Activated CD4-positive, alpha-beta T cell treated with anti-CD3 and anti-CD28 coated beads for 48 hours (primary cell): ENCODE results near the gene GNG7.
A peak's percentile ranks its signal among the peaks of the same experiment; 100 is the strongest.
"Not testable (repeated sequence)": the region's sequence is repeated elsewhere in the genome, so short reads cannot be mapped to it uniquely, and the experiment has no call there.

Experiments used
- DNase-seq: peaks from one replicate; pipeline ENCODE4 v3.0.0-alpha.2; 2020

The GNG7 gene

GRCh38 chr19:2591537-2592291 is 110.8 kb downstream of the GNG7 start:
- no peak for DNase-seq

GRCh38 chr19:2590630-2591399 is 111.7 kb downstream of the GNG7 start:
- no peak for DNase-seq

- no peak for DNase-seq
Observed at GRCh38 chr19:2589441-2589840, 113.1 kb downstream of the GNG7 start.

DNA sequence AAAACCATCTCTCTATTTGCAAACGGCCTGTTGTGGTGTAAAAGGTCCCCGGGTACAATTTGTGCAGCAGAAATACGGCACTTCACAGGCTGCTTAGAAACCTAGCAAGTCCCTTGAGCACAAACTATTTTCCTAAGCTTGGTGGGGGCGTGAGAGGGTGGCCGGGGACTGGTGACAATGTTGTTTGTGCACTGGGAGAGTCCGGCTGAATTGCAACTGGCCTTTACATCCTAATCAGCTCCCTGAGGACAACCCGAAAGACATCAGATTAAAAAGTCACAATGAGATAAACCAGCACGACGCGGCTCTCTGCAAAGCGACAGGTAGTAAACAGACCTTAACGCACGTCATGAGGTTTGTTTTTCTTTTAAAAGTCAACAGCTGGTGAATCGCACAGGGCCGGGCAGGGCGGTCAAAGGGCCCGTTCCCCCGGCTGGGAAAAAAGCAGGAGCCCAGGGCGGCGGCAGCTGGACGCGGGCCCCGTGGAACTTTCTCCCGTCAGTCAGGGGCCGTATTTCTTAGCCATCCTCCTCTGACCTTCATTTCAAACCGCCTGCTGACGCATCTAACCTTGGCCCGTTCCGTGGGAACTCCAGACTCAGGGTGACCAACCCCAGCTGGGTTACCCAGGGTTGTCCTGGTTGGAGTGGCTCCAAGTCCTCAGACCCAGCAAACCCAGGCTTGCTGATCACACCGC is 114.3 kb downstream of the GNG7 start:
- no peak for DNase-seq

DNA sequence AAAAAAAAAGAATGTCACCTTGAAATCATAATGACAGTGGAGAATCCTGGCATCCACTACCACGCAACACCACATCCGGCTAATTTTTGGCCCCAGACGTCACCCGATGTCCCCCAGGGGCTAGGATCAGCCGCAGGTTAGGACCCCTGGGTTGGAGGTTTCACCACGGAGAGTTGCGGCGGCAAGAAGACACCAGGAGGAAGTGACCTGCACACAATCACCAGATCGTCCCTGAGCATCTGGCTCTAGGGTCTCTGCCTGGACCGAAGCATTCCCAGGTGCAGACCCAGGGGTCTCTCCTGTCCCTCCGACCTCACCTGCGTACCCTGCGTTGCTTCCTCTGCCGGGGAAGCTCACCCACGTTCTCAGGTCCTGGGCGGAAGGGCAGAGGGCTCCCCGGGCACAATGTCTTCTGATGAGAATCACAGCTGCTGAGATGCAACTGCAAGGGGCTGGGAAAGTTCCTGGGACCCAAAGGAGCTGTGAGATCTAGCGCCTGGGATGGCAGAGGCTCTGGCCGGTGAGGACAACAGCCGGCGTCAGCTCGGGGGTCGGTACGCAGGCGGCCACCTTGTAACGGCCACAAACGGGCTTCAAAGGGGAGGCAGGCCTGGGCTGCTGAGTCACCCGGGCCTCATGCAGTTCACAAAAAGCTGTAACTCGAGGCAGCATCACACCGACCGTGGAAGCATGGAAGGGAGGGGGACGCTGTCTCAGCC is 115.3 kb downstream of the GNG7 start:
- DNase-seq = no peak

DNA sequence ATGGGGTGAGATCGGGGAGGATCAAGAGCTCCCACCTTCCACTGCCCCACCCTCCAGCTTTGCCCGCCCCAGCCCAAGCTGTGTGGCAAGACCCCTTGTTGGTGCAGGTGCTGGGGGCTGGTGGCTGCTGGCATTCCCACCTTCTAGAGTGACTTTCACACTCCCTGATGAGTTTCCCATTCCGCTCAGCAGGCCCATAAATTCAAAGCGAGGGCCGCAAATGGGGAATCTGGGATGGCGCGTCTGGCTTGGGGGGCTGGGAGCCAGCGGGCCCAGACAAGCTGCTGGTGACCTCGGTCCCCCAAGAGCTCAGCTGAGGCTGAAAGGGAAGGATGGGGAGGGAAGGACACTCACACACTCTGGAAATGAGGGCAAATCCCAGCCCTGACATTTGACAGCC is 116.3 kb downstream of the GNG7 start:
- DNase-seq = no peak

DNA sequence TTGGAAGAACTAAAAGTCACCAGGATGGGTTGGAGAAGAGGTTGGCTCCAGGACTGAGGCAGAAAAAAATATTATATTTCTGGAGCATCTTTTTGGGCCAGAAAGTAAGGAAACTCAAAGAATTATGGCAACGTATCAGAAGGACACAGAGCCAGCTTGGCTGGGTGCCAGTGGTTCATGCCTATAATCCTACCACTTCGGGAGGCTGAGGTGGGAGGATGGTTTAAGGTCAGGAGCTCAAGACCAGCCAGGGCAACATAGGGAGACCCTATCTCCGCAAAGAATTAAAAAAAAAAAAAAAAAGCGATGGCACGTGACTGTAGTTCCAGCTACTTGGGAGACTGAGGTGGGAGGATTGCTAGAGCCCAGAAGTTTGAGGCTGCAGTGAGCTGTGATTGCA is 118.5 kb downstream of the GNG7 start:
- DNase-seq = no peak

- no peak for DNase-seq
Observed at GRCh38 chr19:2582984-2583956, 119.2 kb downstream of the GNG7 start.

GRCh38 chr19:2580396-2580795 is 122.1 kb downstream of the GNG7 start:
- not testable (repeated sequence) for DNase-seq

DNA sequence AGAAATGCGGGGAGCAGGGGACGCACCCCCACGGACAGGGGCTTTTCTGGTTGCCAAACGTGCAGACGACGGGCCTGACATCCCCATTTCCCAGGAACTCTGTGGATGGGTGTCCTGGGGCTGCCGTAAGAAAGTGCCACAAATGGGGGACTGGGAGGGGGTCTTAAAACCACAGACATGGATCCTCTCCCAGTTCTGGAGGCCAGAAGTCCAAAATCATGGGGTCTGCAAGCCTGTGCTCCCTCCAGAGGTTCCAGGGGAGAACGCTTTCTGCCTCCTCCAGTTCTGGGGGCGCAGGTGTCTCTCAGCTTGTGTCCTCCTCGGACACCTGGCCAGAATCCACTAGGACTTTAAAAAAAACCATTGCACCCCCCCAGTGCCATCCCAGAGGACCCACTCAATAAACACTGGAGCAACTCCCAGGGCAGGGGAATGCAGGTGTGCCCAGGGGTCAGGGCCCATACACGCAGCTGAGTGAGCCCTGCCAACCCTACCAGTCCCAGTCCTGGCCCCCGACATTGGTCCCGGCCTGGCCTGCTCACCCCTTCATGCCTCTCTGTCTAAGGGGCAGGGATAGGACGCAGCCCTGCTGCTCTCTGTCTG is 122.7 kb downstream of the GNG7 start:
- DNase-seq = no peak

DNA sequence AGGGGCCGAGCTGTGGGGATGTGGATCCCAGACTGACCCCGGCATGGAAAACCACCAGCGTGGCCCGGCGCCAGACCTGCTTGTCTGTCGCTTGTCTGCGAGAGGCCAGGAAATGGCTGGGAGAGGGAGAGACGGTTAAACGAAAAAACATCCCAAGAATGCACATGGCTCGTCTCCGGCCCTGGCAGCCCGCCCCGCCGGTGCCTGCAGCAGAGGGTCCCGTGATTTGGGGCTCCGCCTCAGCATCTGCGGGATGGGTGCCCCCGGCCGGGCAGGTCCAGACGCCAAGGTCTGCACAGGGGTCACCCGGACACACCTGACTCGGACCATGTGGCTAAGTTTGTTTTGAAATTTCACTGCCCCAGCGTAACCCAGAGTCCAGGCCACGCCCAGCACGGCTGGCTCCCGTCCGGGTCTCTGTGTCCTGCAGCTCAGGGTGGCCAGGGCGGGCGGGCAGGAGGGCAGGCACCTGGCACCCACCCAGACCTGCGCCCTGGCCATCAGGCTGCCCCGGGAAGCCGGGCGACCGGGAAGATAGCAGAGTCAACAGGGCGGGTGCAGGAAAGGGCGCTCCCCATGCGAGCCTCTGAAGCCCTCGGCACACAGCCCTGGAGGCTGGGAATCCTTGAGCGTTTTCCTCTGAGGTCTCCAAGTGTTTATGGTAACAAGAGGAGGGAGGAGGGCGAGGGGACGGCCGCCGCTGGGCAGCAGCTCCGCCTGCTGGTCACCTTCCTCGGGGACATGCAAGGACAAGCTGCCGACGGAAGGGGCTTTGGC is 123.4 kb downstream of the GNG7 start:
- DNase-seq = peak; percentile 66

DNA sequence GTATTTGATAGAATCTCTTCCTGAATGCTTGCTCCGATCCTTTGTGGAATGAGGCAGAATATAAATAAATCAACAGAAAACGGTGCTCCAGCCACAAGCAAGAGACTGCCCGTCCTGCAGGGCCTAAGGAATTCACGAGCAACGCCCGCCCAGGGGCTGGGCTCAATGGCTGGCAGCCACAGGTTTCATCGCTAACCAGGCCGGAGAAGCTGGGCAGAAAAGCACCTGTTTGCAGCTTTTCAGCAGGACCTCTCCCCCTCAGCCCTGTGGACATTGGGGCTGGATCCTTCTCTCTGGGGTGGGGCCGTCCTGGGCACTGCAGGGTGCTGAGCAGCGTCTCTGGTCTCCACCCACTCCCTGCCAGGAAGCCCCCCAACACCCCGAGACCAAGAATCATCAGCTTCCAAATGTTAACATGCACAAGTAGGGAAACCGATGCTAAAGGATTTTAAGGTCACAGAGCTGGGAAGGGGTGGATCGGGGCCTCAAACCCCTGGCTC is 124.1 kb downstream of the GNG7 start:
- no peak for DNase-seq

DNA sequence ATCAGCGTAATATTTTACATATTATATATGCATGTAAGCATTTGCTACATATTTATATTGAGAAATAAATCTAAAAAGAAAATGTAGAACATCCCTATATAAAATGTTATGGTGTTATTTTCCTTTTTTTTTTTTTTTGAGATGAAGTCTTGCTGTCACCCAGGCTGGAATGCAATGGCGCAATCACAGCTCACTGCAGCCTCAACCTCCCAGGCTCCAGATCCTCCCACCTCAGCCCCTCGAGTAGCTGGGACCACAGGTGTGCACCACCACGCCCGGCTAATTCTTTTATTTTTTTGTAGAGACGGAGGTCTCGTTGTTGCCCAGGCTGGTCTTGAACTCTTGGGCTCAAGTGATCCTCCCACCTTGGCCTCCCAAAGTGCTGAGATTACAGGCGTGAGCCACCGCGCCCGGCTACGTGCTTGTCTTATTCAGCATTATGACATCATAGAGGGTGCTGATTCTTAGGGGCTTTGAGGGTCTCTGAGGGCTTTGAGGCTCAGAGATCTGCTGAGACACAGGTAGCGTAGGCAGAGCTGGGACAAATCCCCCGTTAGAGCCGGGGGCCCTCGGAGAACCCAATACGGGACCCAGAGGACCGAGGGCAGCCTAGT is 124.7 kb downstream of the GNG7 start:
- DNase-seq = no peak

DNA sequence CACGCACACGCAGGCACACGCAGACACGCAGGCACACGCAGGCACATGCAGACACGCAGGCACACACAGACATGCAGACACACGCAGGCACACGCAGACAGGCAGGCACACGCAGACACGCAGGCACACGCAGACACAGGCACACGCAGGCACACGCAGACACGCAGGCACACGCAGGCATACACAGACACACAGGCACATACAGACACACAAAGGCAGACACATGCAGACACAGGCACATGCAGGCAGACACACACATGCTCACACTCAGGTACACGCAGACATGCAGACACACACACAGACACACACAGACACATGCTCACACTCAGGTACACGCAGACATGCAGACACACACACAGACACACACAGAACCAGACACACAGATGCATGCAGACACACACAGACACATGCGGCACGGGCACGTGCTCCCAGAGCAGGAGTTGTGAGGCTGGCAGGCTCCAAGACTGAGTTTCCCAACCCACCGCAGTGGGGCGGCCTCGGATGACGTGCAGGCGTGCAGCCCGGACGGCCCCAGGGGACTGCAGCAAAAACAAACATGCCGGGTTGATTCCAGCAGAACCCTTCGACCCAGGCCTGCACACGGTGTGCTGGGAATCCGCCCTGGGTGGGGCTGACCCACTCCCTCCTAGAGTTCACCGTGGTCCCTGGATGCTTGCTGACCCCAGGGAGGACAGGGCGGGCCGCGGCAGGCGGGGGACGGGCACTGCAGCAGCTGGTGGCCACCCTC is 126.6 kb downstream of the GNG7 start:
- DNase-seq = no peak

GRCh38 chr19:2574971-2575630 is 127.4 kb downstream of the GNG7 start:
- no peak for DNase-seq

DNA sequence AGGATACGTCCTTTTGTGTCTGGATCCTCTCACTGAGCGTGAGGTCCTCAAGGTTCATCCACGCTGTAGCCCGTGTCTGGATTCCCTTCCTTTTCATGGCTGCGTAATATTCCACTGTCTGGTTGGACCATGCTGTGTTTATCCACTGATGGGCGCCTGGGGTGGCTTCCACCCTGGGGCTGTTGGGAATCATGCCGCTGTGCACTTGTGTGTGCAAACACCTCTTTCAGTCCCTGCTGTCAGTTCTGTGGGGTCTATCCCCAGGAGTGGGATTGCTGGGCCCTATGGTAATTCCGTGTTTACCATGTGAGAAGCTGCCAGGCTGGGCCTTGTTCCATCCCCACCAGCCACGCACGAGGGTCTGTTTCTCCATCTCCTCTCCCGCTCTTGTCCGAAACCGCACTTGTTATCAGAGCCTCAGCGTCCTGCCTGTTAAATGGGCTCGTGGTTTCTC is 128.0 kb downstream of the GNG7 start:
- no peak for DNase-seq

GRCh38 chr19:2573916-2574315 is 128.6 kb downstream of the GNG7 start:
- no peak for DNase-seq

DNA sequence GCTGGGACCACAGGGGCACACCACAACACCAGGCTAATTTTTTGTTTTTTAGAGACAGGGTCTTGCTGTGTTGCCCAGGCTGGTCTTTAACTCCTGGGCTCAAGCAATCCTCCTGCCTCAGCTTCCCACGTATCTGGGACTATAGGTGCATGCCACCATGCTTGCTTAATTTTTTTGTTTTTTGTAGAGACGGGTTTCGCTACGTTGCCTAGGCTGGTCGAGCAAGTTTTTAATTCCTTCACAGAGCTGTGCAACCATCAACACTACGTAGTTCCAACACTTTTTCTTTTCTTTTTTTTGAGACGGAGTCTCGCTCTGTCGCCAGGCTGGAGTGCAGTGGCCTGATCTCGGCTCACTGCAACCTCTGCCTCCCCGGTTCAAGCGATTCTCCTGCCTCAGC is 130.3 kb downstream of the GNG7 start:
- not testable (repeated sequence) for DNase-seq
